Testis (tissue), 2 donors: ENCODE results near the gene NUP160.

ENCODE experiments used
- POLR2A ChIP-seq: fragments of 450-650 bp; IDR thresholded peaks from one replicate; pipeline ENCODE4 v1.6.1; 2017; ENCODE audit warnings: antibody characterized with exemption, mild to moderate bottlenecking, moderate library complexity
- TF ChIP-seq, protein P1 (sequence below), 3 experiments: fragments of 450-650 bp in 2 of 3; fragments of 200-600 bp in 1 of 3; sonication (generic) in 1 of 3; IDR thresholded peaks; one replicate each; pipeline ENCODE4 v1.5.1; 2016 to 2019; ENCODE audit warnings: antibody characterized with exemption in 3 of 3, mild to moderate bottlenecking in 2 of 3, moderate library complexity in 1 of 3

DNA sequence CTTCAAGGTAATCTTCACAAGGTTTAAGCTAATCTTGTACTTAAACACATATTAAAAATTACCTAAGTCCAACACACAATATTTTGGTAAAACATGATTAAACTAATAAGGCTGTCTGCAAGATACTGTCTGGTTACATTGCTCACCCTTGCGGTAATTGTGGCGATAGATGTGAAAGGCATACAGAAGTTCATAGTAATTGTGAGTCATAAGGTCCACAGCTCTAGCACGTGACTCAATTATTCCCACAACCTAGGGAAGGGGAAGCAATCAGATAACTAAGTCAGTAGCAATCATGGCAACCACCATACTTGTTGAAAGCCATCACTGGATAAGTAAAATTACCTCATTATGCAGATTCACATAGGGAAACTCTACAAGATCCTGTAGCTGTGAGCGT lies 50.5 kb downstream of the NUP160 start:
- no peak for TF ChIP-seq POLR2A
- TF ChIP-seq, protein P1, sequence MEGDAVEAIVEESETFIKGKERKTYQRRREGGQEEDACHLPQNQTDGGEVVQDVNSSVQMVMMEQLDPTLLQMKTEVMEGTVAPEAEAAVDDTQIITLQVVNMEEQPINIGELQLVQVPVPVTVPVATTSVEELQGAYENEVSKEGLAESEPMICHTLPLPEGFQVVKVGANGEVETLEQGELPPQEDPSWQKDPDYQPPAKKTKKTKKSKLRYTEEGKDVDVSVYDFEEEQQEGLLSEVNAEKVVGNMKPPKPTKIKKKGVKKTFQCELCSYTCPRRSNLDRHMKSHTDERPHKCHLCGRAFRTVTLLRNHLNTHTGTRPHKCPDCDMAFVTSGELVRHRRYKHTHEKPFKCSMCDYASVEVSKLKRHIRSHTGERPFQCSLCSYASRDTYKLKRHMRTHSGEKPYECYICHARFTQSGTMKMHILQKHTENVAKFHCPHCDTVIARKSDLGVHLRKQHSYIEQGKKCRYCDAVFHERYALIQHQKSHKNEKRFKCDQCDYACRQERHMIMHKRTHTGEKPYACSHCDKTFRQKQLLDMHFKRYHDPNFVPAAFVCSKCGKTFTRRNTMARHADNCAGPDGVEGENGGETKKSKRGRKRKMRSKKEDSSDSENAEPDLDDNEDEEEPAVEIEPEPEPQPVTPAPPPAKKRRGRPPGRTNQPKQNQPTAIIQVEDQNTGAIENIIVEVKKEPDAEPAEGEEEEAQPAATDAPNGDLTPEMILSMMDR (IDR thresholded peaks at IDR 0.05): no peak
